ENCODE measurements around the gene AR. TPM values are rescaled to one million over a fixed set of nuclear protein-coding genes. Genes with fewer than 3 reads are reported as not detected.

AR gene
- total and polyA plus RNA-seq, 2 of the 13 experiments (the other 11 are each of a cell fraction or from before 2014, with no cell fraction given), result not detected

- CTCF ChIA-PET (ENCODE audit: low intra/inter-chr PET ratio, low total read pairs), result no interaction called here
- WGBS (ENCODE audit: low lambda C conversion rate), result 47% methylated on average over 1 of the region's 4 CpGs
- POLR2A ChIA-PET, result no interaction called here
- H3K9me3 ChIP-seq (ENCODE audit: low read length), result peaks cover 47% of the 10 kb centered on the region
- H3K27ac ChIP-seq (ENCODE audit: extremely low read length, insufficient read depth, low read length), result no peak overlapping the region
- ATAC-seq (no peak), DNase-seq (ENCODE audit: low spot score) (no peak), FAIRE-seq (no peak)
- no peaks in the 10 kb centered on the region for H3K4me1 ChIP-seq (ENCODE audit: insufficient read depth, low read length)
- intact Hi-C loops (cut with micrococcal nuclease; ENCODE audit: unreplicated experiment) (no loop called here), in situ Hi-C loops (cut with HindIII; ENCODE audit: extremely low pct_ligation_motif_present, low pct_unique_long_range_greater_than_20kb) (no loop called here)
- H4K20me1 ChIP-seq (ENCODE audit: insufficient read depth, low read length), result no peaks in the 10 kb centered on the region
- no peaks in the 10 kb centered on the region for H3K36me3 ChIP-seq (replicated peaks in 1 of 2; ENCODE audit: control insufficient read depth in 1 of 2, insufficient read depth in 2 of 2, low read length in 2 of 2)
- H3K27me3 ChIP-seq (ENCODE audit: control insufficient read depth in 1 of 2, insufficient read depth in 2 of 2, low read length in 2 of 2), result no peaks in the 10 kb centered on the region
- H3K79me2 ChIP-seq (ENCODE audit: insufficient read depth, low read length), result no peaks in the 10 kb centered on the region
- BruUV-seq (replicated peaks), result no TSS peak
- H3K4me2 ChIP-seq (ENCODE audit: low read depth, low read length), result no peak overlapping the region
- no peak for TF ChIP-seq NFRKB (IDR thresholded peaks at IDR 0.05)
- no peak for TF ChIP-seq ASH2L (IDR thresholded peaks at IDR 0.05; ENCODE audit: insufficient read length, low read depth, low read length)
- H2AFZ ChIP-seq (ENCODE audit: low read length), result no peak overlapping the region
- no peak overlapping the region for H3K4me3 ChIP-seq (replicated peaks in 1 of 3; ENCODE audit: insufficient read depth in 1 of 3, low read depth in 2 of 3, low read length in 3 of 3)
- no peak overlapping the region for H3K9ac ChIP-seq (ENCODE audit: insufficient read depth, low read depth, low read length)
These were observed 140.3 kb downstream of the AR start for GRCh38 chrX:67684136-67684535.

DNA sequence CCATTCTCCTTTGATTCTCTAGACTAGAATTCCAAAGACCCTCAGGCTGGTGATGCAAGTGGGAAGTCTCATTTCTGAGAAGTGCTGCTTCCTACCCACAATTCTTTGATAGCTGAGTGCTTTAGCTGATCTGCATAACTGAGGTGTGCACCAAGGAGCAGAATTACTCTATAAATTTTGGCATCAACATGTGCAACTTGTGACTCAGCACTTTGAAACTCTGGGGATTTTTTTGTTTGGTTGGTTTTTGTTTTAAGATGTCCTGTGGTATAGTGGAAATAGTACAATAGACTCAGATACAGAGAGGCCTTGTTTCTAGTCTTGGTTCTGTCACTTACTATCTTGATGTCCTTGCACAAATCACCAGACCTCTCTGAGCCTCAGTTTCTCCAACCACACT, 148.4 kb downstream of the AR start:
- intact Hi-C loops (cut with micrococcal nuclease; ENCODE audit: unreplicated experiment) (no loop called here), in situ Hi-C loops (cut with HindIII; ENCODE audit: extremely low pct_ligation_motif_present, low pct_unique_long_range_greater_than_20kb) (no loop called here)
- no peak overlapping the region for H2AFZ ChIP-seq (ENCODE audit: low read length)
- no peaks in the 10 kb centered on the region for H3K4me1 ChIP-seq (ENCODE audit: insufficient read depth, low read length)
- no peaks in the 10 kb centered on the region for H4K20me1 ChIP-seq (ENCODE audit: insufficient read depth, low read length)
- ATAC-seq (no peak), FAIRE-seq (no peak), DNase-seq (ENCODE audit: low spot score) (no peak)
- ChIA-PET CTCF (ENCODE audit: low intra/inter-chr PET ratio, low total read pairs) (no interaction called here), POLR2A (no interaction called here)
- peaks cover 33% of the 10 kb centered on the region; the same call in 1 of the 2 replicates for H3K9me3 ChIP-seq (ENCODE audit: low read length)
- H3K36me3 ChIP-seq (replicated peaks in 1 of 2; ENCODE audit: control insufficient read depth in 1 of 2, insufficient read depth in 2 of 2, low read length in 2 of 2), result no peaks in the 10 kb centered on the region
- H3K79me2 ChIP-seq (ENCODE audit: insufficient read depth, low read length), result no peaks in the 10 kb centered on the region
- H3K4me2 ChIP-seq (ENCODE audit: low read depth, low read length), result no peak overlapping the region
- no peaks in the 10 kb centered on the region for H3K27me3 ChIP-seq (ENCODE audit: control insufficient read depth in 1 of 2, insufficient read depth in 2 of 2, low read length in 2 of 2)
- H3K4me3 ChIP-seq (replicated peaks in 1 of 3; ENCODE audit: insufficient read depth in 1 of 3, low read depth in 2 of 3, low read length in 3 of 3), result no peak overlapping the region
- no peak overlapping the region for H3K27ac ChIP-seq (ENCODE audit: extremely low read length, insufficient read depth, low read length)
- no TSS peak for BruUV-seq (replicated peaks)
- H3K9ac ChIP-seq (ENCODE audit: insufficient read depth, low read depth, low read length), result no peak overlapping the region
- TF ChIP-seq ZNF790 (CRISPR knock-in tag; IDR thresholded peaks at IDR 0.05; ENCODE audit: borderline replicate concordance) (no peak), MIXL1 (CRISPR knock-in tag; IDR thresholded peaks at IDR 0.05) (no peak), IKZF4 (CRISPR knock-in tag; IDR thresholded peaks at IDR 0.05; ENCODE audit: borderline replicate concordance, low read depth, not compliant biosample characterization) (no peak), ZBTB20 (CRISPR knock-in tag; IDR thresholded peaks at IDR 0.05; ENCODE audit: borderline replicate concordance, low read depth) (no peak), NFATC3 (CRISPR knock-in tag; IDR thresholded peaks at IDR 0.05) (no peak), ZNF414 (CRISPR knock-in tag; IDR thresholded peaks at IDR 0.05) (no peak), HOXA3 (CRISPR knock-in tag; IDR thresholded peaks at IDR 0.05) (no peak), ZNF30 (CRISPR knock-in tag; IDR thresholded peaks at IDR 0.05) (no peak), ZSCAN22 (CRISPR knock-in tag; IDR thresholded peaks at IDR 0.05) (no peak), KAT2B (IDR thresholded peaks at IDR 0.05; ENCODE audit: borderline replicate concordance, low read depth, low read length) (no peak), POLR2AphosphoS2 (IDR thresholded peaks at IDR 0.05; ENCODE audit: low read depth, low read length) (no peak), SP2 (CRISPR knock-in tag; IDR thresholded peaks at IDR 0.05) (no peak), ZBTB42 (CRISPR knock-in tag; IDR thresholded peaks at IDR 0.05) (no peak), ZBTB34 (CRISPR knock-in tag; IDR thresholded peaks at IDR 0.05) (no peak)
- TF ChIP-seq, protein P1, sequence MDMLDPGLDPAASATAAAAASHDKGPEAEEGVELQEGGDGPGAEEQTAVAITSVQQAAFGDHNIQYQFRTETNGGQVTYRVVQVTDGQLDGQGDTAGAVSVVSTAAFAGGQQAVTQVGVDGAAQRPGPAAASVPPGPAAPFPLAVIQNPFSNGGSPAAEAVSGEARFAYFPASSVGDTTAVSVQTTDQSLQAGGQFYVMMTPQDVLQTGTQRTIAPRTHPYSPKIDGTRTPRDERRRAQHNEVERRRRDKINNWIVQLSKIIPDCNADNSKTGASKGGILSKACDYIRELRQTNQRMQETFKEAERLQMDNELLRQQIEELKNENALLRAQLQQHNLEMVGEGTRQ (IDR thresholded peaks at IDR 0.05; ENCODE audit: low read depth, low read length), result no peak
- TF ChIP-seq, protein P1 (CRISPR knock-in tag; IDR thresholded peaks at IDR 0.05; ENCODE audit: borderline replicate concordance), result no peak
